Renal cortical epithelial cell (primary cell): ENCODE results near the gene ZNF506. TPM values are rescaled to one million over a fixed set of nuclear protein-coding genes. Genes with fewer than 3 reads are reported as not detected.
"Not testable (repeated sequence)": the region's sequence is repeated elsewhere in the genome, so short reads cannot be mapped to it uniquely, and the experiment has no call there.

Experiments
- DNase-seq: peaks from one replicate; pipeline ENCODE4 v3.0.0-alpha.2; 2011; ENCODE audit warnings: low read depth
- total RNA-seq: library from RNA; depleted of rRNA; stranded (reverse); fragments of >200 nt; gene quantifications from 2 replicates; pipeline ENCODE4 v1.2.3, GENCODE V29; 2014

The ZNF506 gene
- total RNA-seq = 20.8 and 38.4 TPM in 2 replicates

GRCh38 chr19:19821366-19821951, at the start of gene ZNF506:
TSS of gene ZNF506 (minus strand) at chr19:19821750. CDS start at chr19:19821603, 147 bp downstream.
- DNase-seq = peak; percentile 90

GRCh38 chr19:19870086-19870485, 48.5 kb upstream of the ZNF506 start:
- DNase-seq = not testable (repeated sequence)

DNA sequence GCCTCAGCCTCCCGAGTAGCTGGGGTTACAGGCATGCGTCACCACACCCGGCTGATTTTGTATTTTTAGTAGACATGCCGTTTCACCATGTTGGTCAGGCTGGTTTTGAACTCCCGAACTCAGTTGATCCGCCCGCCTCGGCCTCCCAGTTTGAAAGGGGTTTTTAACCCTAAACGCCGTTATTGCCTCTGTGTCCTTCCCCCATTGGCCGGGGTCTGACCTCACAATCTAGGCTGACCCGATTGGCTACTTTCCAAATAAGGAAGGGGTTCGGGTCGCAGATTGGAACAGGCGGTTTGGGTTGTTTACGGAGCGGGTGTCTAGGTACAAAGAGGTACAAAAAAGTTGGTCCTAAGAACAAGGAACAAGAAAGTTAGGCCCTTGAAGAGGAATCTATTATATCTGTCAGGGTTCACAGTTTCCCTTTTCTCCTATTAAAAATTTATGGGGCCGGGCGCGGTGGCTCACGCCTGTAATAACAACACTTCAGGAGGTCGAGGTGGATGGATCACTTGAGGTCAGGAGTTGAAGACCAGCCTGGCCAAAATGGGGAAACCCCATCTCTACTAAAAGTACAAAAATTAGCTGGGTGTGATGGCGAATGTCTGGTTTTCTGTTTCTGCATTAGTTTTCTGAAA, 45.2 kb upstream of the ZNF506 start:
- peak; percentile 5 for DNase-seq

- peak; percentile 86 for DNase-seq
These were observed 44.4 kb upstream of the ZNF506 start, which contains the start of gene ZNF253 for GRCh38 chr19:19865750-19866610. TSS of gene ZNF253 (plus strand) at chr19:19865882. CDS start at chr19:19865997, 115 bp downstream.

- DNase-seq = no peak
These were observed 39.3 kb upstream of the ZNF506 start for GRCh38 chr19:19860756-19861390.

DNA sequence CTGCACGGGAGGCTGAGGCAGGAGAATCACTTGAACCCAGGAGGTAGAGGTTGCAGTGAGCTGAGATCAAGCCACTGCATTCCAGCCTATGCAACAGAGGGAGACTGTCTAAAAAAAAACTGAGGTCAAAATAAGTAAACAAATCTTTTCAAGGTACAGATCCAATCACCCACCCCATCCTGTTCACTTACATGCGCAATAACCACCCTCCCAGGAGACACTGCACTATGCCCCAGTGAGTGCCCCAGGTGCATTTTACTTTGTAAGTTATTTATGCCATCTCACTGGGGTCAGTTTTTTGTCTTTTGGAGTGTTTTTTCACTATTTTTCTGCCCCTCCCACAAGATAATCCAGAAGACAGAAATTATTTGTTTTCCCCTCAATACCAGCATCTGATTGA, 37.2 kb upstream of the ZNF506 start:
- DNase-seq = no peak

DNA sequence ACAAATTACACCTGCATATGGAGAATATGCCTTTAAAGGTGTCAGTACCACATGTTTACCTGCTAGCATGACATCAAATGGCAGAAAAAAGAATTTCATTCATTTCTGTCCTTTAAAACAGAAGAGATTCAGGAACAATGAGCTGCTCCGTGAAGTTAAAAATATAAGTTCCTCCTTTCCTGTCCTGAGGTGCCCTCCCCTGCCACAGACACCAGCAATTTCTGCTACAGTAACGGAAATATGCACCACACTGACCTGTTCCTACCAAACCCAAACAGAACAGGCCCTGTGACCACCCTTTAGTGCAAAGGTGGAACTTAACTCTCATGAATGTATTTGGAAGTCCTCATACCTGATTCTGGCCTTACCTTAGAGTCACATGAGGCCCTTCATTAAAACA, 30.2 kb upstream of the ZNF506 start:
- DNase-seq = not testable (repeated sequence)

GRCh38 chr19:19849056-19849455, 27.5 kb upstream of the ZNF506 start:
- DNase-seq = no peak

- DNase-seq = no peak
These were observed 26.2 kb upstream of the ZNF506 start for GRCh38 chr19:19847781-19848180.

DNA sequence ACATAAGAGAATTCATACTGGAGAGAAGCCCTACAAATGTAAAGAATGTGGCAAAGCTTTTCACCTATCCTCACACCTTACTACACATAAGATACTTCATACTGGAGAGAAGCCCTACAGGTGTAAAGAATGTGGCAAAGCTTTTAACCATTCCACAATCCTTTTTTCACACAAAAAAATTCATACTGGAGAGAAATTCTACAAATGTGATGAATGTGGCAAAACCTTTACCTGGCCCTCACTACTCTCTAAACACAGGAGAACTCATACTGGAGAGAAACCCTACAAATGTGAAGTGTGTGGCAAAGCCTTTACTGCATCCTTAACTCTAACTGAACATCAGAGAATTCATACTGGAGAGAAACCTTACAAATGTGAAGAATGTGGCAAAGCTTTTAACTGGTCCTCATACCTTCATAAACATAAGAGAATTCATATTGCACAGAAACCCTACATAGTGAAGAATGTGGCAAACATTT, 14.0 kb upstream of the ZNF506 start:
- DNase-seq = no peak

- DNase-seq = no peak
These were observed 5.3 kb upstream of the ZNF506 start for GRCh38 chr19:19826875-19827274.

- DNase-seq = no peak
These were observed 2.4 kb upstream of the ZNF506 start for GRCh38 chr19:19823916-19824315.

- not testable (repeated sequence) for DNase-seq
These were observed 426 bp upstream of the ZNF506 start for GRCh38 chr19:19821976-19822375.

- no peak for DNase-seq
These were observed 703 bp downstream of the ZNF506 start for GRCh38 chr19:19820774-19821320.

- DNase-seq = no peak
These were observed 4.2 kb downstream of the ZNF506 start for GRCh38 chr19:19817357-19817756.

DNA sequence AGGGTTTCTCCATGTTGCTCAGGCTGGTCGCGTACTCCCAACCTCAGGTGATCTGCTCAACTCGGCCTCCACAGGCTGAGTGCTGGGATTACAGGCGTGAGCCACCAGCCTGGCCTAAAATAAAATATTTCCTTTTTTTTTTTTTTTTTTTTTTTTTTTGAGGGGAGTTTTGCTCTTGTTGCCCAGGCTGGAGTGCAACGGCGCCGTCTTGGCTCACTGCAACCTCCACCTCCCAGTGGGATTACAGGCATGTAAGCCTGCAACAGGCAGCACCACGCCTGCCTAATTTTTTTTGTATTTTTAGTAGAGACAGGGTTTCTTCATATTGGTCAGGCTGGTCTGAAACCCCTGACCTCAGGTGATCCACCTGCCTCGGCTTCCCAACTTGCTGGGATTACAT, 4.9 kb downstream of the ZNF506 start:
- DNase-seq = no peak

GRCh38 chr19:19811999-19812398, 9.6 kb downstream of the ZNF506 start:
- DNase-seq = not testable (repeated sequence)

DNA sequence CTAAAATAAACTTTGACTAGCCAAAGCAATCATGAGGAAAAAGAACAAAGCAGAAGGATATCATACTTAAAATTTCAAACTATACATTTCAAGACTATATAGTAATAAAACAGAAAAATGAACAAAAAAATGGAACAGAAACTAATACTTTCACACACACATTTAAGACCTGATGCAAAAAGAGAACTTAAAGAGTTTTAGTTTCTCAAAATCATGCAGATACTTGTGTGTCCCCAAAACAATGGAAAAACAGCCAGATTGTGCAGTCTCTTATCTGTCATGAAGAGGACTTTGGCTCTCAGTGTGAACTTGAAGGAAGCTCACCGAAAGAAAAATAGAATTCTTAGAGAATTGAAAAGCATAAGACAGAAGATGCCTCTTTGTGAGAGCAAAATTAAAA, 16.1 kb downstream of the ZNF506 start:
- no peak for DNase-seq

DNA sequence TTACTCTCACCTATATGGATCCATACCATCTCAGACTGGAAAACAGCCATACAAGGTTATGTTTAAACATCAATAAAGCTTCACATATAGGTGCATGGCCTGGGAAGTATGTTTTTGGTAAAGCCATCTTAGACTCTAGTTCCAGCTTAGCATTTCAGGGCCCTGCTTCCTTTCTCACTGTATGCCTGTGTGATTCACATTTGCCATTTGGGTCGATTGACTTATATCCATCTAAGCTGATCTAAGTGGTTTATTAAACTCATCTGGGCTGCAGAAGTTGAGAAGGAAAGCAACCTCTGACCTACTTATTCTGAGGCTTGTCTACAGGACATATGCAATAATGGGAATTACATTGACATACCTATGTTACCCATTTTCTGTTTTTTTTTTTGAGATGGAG, 33.5 kb downstream of the ZNF506 start:
- no peak for DNase-seq

DNA sequence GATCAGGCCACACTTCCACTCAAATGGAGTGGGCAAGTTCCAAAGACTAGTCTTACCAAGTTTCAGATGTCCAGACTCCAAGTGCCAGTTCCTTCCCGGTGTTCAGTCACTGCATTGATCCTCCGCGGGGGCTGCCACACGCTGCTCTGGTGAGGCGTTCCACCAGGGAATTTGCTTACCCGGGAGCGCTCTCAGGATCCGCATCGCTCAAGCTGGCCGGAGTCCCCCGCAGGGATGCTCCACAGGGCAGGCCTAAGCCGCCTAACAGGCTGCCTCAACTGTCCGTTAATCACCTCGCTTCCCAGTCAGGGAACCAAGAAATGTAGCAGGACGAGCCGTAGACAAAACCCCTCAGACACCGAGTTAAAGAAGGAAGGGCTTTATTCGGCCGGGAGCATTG, 36.1 kb downstream of the ZNF506 start:
- not testable (repeated sequence) for DNase-seq

DNA sequence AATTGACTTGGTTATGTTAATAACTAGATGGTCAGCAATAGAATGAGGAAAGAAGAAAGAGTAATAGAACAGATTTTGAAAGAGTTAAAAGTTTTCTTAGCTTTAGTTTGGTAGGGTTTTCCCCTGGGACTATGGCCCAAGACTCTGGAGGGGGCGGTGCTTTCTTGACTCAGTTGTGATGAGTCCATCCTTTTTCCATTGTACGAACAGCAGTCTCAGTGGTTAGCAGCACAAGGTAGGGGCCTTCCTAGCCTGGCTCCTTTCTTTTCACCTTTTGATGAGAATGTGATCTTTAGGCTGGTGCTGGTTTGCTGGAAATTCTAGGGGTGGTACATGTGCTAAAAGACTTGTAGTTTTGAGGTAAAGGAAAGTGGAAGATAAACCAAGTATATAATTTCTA, 38.8 kb downstream of the ZNF506 start:
- DNase-seq = no peak

DNA sequence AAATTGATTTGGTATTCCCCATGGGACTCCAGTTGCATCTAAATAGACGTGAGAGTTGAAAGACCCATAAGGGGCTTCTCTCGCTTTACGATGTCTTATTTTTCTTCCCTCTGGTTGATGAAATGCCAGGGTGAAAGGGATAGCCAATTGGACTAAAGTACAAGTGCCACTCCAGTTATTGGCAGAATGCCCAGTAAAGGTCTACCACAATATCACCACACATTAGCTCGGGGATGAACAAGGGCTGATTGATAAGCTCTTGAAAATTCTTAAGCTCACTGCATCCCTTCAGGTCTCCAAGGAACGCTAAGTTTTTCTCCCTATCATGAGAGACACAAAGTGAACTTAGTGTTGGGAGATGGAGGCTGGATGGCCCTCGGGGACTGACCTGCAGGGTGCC, 39.8 kb downstream of the ZNF506 start:
- DNase-seq = not testable (repeated sequence)
